ENCODE results near the gene CHSY3. TPM values are rescaled to one million over a fixed set of nuclear protein-coding genes. Genes with fewer than 3 reads are reported as not detected.

The CHSY3 gene
- total RNA-seq: 1 to 10 TPM in 6 of 10 donors, under 1 TPM in 4; 0.47 to 1.6 (median 1.1) TPM
- under 1 TPM; 0.15 to 0.64 TPM for polyA plus RNA-seq
- long read RNA-seq, donor 1: 0 reads
- long read RNA-seq, donor 2: 0 reads
- long read RNA-seq, donor 3, partial matches to known transcripts: 0 of 3 reads
- long read RNA-seq, donor 3, other reads (novel, unspliced or antisense): 3 of 3 reads

DNA sequence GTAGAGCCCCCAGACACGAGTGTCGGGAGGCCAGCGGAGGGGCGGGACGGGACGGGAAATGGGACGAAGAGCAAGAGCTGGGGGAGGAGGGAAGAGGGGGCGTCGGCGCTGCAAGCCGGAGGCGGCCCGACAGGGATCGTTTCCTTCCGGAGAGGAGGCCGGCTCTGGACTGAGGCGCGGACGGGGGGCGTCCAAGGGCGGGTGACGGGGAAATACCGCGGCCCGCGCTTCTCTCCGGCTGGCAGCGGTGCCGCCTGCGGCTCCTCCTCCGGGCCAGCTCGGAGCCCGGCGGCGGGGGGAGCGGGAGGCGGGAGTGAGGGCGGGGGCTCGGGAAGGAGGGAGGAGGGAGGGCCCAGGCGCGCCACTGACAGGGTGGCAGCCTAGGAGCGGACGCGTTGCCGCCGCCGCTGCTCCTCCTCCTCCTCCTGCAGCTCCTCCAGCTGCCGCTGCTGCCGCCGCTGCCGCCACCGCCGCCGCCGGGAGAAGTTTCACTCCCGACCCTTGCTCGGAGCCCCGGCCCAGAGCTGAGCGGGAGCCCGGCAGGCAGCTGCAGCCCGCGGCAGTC, at the start of gene CHSY3:
Gene CHSY3, plus strand, starts transcription at position 364 of the 565 bp plus-strand sequence.
- no peaks in the 10 kb centered on the region for H3K9me3 ChIP-seq
- WGBS, 2 donors: 0% methylated on average over 23 to 58 of the region's 62 CpGs
- ATAC-seq: peak; percentile 91 to 98 (median 92)

DNA sequence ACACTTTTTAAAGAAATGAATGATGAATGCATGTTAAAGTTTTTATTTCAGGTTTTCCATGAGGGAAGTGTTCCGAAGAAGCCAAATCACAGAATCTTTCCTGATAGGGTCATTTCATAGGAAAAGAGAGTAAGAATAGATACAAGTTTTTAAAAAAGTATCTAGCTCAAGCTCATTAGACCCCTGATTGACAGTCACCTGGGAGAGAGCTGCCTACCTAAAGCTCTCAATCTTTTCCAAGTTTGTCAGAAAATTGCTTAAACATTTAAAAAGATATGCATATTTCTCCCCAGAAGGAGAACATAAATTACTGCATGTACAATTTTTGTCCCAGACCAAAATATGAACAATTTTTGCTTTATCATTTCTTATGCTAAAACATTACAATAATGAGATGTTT, 47.9 kb upstream of the CHSY3 start:
- H3K27ac ChIP-seq: no peak overlapping the region
- peaks cover 0 to 7% (median 0%) of the 10 kb centered on the region in 9 donors for H3K4me1 ChIP-seq
- intact Hi-C loops (cut with DNase I): loop anchor here in 1 of 10 donors (5.0 kb wide), 1 partner anchor 84 kb away; no protein-coding TSS in a partner anchor
- DNase-seq (no peak), ATAC-seq (no peak)
- WGBS, 2 donors: 96 to 100% methylated on average over 1 of the region's 1 CpG
- TF ChIP-seq, protein P1, sequence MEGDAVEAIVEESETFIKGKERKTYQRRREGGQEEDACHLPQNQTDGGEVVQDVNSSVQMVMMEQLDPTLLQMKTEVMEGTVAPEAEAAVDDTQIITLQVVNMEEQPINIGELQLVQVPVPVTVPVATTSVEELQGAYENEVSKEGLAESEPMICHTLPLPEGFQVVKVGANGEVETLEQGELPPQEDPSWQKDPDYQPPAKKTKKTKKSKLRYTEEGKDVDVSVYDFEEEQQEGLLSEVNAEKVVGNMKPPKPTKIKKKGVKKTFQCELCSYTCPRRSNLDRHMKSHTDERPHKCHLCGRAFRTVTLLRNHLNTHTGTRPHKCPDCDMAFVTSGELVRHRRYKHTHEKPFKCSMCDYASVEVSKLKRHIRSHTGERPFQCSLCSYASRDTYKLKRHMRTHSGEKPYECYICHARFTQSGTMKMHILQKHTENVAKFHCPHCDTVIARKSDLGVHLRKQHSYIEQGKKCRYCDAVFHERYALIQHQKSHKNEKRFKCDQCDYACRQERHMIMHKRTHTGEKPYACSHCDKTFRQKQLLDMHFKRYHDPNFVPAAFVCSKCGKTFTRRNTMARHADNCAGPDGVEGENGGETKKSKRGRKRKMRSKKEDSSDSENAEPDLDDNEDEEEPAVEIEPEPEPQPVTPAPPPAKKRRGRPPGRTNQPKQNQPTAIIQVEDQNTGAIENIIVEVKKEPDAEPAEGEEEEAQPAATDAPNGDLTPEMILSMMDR (IDR thresholded peaks at IDR 0.05): no peak
- H3K9me3 ChIP-seq: no peaks in the 10 kb centered on the region
- H3K27me3 ChIP-seq: no peaks in the 10 kb centered on the region
- no peaks in the 10 kb centered on the region for H3K36me3 ChIP-seq
- no peak overlapping the region for H3K4me3 ChIP-seq

More for the DNA sequence above, at the start of gene CHSY3:
- TF ChIP-seq, protein P1 (IDR thresholded peaks at IDR 0.05): peak in 3 of 9 donors; percentile 22 to 41 (median 29)
- Histone ChIP-seq H3K4me3 (peak within 1 kb of the TSS; percentile 51 to 89 (median 74)), H3K27me3 (peaks cover 0 to 63% (median 0%) of the 10 kb centered on the region in 7 donors), H3K4me1 (peaks cover 0 to 27% (median 19%) of the 10 kb centered on the region in 9 donors), H3K36me3 (peaks cover 0 to 7% (median 0%) of the 10 kb centered on the region in 9 donors), H3K27ac (peak within 1 kb of the TSS; percentile 41 to 84 (median 73))
- intact Hi-C loops (cut with DNase I): loop anchor here in 8 of 10 donors (5.0 to 10.0 kb wide), 7 partner anchors 238 to 1513 kb away; no protein-coding TSS in a partner anchor
- peak; percentile 76 to 86 for DNase-seq

DNA sequence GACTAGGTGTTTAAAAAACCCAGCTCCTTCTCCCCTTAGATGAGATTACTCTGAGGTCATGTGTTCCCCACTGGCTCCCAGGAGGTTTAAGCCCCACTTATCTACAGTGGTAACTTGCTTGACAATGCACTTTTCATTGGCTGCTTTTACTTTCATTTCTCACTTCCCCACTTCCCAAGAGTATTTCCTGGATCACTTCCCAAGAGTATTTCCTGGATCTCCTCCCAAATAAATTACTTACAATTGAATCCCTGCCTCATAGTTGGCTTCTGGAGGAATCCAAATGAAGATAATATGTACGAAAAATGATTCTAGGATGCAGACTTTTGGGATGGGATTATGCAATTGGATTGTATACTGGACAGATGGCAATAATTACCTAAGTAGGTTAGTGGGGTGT, 47.1 kb upstream of the CHSY3 start:
- H3K36me3 ChIP-seq: no peaks in the 10 kb centered on the region
- H3K27me3 ChIP-seq: no peaks in the 10 kb centered on the region
- WGBS, 2 donors: 38 to 39% methylated on average over 1 of the region's 1 CpG
- H3K4me3 ChIP-seq: no peak overlapping the region
- TF ChIP-seq, protein P1 (IDR thresholded peaks at IDR 0.05): no peak
- ATAC-seq: peak in 5 of 8 donors; percentile 33 to 65 (median 57)
- no peaks in the 10 kb centered on the region for H3K9me3 ChIP-seq
- intact Hi-C loops (cut with DNase I): loop anchor here in 1 of 10 donors (5.0 kb wide), 1 partner anchor 85 kb away; no protein-coding TSS in a partner anchor
- peaks cover 0 to 7% (median 0%) of the 10 kb centered on the region in 9 donors for H3K4me1 ChIP-seq
- no peak overlapping the region for H3K27ac ChIP-seq
- peak in 1 of 2 donors; percentile 13 for DNase-seq

DNA sequence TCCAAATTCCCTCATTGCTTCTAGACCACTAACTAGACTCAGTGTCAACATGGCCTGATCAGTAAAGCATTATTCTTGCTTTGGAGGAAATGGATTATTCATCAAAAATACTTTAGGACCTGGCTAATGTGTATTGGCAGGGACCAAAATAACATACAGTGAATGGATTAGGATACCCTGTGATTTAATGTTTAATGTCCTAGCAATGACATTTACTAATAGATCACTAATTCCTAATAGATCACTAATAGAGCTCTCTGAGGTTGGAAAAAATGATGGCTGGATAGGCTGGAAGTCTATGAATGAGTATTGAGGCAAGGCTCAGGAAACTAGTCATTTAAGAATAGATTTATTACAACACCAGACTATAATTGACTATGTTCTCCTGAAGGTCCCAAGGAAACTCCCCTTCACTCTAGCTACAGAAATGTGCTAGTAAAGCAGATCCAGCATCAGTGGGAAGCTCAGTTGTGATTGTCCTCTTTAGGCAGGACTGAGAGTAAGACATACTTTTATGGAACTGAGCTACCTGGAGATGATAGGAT, 46.1 kb upstream of the CHSY3 start:
- ATAC-seq: no peak
- TF ChIP-seq, protein P1 (IDR thresholded peaks at IDR 0.05): no peak
- no peak overlapping the region for H3K27ac ChIP-seq
- intact Hi-C loops (cut with DNase I): loop anchor here in 1 of 10 donors (5.0 kb wide), 1 partner anchor 86 kb away; no protein-coding TSS in a partner anchor
- no peaks in the 10 kb centered on the region for H3K27me3 ChIP-seq
- H3K4me3 ChIP-seq: no peak overlapping the region
- H3K4me1 ChIP-seq: peaks cover 0 to 7% (median 0%) of the 10 kb centered on the region in 9 donors
- no peaks in the 10 kb centered on the region for H3K9me3 ChIP-seq
- H3K36me3 ChIP-seq: no peaks in the 10 kb centered on the region
- no peak for DNase-seq
